Nephron progenitor cell (in vitro differentiated cells): ENCODE data around the gene TH.

Source experiments
- DNase-seq: peaks from one replicate; pipeline ENCODE4 v3.0.0; 2021
- H3K27ac Mint-ChIP-seq: 2 replicates; pipeline ENCODE4 v1.8.0; 2021; ENCODE audit warnings: mild to moderate bottlenecking, moderate library complexity, mixed read lengths
- H3K27me3 Mint-ChIP-seq: 2 replicates; pipeline ENCODE4 v1.8.0; 2021; ENCODE audit warnings: mild to moderate bottlenecking, low read depth, mixed read lengths; ENCODE audit not compliant: poor library complexity
- H3K36me3 Mint-ChIP-seq: 2 replicates; pipeline ENCODE4 v1.8.0; 2021; ENCODE audit warnings: low read depth, mixed read lengths
- H3K4me1 Mint-ChIP-seq: 2 replicates; pipeline ENCODE4 v1.8.0; 2021; ENCODE audit warnings: mixed read lengths
- H3K4me3 Mint-ChIP-seq: 2 replicates; pipeline ENCODE4 v1.8.0; 2021; ENCODE audit warnings: mild to moderate bottlenecking, moderate library complexity, mixed read lengths
- H3K9me3 Mint-ChIP-seq: 2 replicates; pipeline ENCODE4 v1.8.0; 2021; ENCODE audit warnings: mild to moderate bottlenecking, moderate library complexity, mixed read lengths
- TF ChIP-seq, protein P1 (sequence below): fragments of 200-600 bp; sonication (generic); IDR thresholded peaks from 2 replicates; pipeline ENCODE4 v1.5.0; 2021; ENCODE audit warnings: antibody characterized with exemption

TH gene

DNA sequence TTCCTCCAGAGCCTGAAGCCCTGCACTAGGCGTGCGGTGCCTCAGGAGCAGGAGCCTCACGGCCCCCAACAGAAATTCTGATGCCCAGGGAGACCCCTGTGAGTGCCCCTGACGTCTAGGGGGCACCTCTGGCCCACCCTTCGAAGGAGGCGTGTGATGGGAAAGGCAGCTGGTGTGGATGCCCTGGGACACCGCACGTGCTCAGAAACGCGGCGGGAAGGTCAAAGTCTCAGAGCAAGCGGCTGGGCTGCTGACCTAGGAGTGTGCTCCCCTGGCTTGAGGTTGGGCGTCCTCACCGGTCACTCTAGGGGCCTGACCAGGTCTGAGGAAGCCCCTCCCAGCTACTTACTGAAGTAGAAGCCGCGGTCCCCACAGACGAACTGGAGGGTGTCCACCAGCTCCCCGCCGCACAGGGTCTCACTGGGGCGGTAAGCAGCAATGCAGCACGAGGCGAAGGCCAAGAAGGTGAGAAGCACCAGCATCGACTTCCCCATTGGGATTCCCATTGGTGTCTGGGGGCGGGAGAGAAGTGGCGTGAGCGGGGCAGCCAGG lies 36.5 kb downstream of the TH start:
- no peaks in the 10 kb centered on the region for H3K9me3 Mint-ChIP-seq
- H3K36me3 Mint-ChIP-seq = peaks cover 45% of the 10 kb centered on the region
- TF ChIP-seq, protein P1, sequence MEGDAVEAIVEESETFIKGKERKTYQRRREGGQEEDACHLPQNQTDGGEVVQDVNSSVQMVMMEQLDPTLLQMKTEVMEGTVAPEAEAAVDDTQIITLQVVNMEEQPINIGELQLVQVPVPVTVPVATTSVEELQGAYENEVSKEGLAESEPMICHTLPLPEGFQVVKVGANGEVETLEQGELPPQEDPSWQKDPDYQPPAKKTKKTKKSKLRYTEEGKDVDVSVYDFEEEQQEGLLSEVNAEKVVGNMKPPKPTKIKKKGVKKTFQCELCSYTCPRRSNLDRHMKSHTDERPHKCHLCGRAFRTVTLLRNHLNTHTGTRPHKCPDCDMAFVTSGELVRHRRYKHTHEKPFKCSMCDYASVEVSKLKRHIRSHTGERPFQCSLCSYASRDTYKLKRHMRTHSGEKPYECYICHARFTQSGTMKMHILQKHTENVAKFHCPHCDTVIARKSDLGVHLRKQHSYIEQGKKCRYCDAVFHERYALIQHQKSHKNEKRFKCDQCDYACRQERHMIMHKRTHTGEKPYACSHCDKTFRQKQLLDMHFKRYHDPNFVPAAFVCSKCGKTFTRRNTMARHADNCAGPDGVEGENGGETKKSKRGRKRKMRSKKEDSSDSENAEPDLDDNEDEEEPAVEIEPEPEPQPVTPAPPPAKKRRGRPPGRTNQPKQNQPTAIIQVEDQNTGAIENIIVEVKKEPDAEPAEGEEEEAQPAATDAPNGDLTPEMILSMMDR = no peak

DNA sequence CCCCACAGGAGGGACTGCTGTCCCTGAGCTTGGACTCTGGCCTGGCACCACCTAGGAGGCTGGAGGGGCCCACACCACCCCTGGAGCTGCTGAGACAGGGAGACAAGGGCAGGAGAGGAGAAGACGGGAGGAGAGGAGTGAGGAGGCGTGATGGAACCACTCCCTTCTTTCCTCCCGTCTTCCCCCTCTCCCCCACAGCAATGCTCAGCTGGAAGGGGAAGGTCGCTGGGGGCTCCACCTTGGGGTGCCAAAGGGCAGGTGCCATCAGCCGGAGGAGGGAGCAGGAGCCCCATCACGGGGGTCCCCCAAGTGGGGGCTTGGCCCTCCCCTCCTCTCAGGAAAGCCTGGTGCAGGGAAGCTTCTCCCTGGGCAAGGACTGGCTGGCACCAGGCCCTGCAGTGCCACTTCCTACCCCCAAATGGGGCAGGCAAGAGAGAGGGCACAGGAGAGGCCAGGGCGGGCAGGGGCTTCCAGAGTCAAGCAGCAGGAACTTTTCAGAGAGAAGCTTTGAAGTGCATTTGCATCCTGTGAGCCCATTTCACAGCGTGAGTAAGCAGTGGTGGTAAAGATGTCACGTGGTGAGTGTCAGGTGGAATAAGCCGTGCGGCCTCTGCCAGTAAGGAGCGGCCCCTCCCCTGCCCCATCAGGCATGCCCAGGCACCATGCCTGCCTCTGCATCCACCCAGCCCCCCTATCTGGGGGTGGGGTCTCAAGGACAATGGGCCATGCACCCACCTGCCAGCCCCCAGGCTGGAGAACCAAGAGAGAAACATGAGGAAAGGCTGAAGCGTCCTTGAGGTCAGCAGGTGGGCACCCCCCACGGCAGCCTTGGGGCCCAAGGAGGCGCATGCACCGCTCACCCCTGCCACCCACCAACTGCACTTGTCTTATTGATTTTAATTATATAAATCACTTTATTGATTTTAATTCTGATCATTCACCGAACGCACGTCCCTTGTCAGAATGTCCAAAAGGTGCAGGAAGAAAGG lies 37.3 kb downstream of the TH start:
- H3K27ac Mint-ChIP-seq = no peak overlapping the region
- H3K36me3 Mint-ChIP-seq = peaks cover 45% of the 10 kb centered on the region
- H3K4me3 Mint-ChIP-seq = peak overlapping the region; percentile 88
- H3K4me1 Mint-ChIP-seq = peaks cover 59% of the 10 kb centered on the region
- TF ChIP-seq, protein P1 = no peak
- no peak for DNase-seq
- H3K9me3 Mint-ChIP-seq = no peaks in the 10 kb centered on the region
- H3K27me3 Mint-ChIP-seq = peaks cover 50% of the 10 kb centered on the region

More for the DNA sequence above, 36.5 kb downstream of the TH start:
- peaks cover 54% of the 10 kb centered on the region for H3K27me3 Mint-ChIP-seq
- no peak overlapping the region for H3K27ac Mint-ChIP-seq
- no peak for DNase-seq
- peak overlapping the region; percentile 88 for H3K4me3 Mint-ChIP-seq
- H3K4me1 Mint-ChIP-seq = peaks cover 59% of the 10 kb centered on the region

DNA sequence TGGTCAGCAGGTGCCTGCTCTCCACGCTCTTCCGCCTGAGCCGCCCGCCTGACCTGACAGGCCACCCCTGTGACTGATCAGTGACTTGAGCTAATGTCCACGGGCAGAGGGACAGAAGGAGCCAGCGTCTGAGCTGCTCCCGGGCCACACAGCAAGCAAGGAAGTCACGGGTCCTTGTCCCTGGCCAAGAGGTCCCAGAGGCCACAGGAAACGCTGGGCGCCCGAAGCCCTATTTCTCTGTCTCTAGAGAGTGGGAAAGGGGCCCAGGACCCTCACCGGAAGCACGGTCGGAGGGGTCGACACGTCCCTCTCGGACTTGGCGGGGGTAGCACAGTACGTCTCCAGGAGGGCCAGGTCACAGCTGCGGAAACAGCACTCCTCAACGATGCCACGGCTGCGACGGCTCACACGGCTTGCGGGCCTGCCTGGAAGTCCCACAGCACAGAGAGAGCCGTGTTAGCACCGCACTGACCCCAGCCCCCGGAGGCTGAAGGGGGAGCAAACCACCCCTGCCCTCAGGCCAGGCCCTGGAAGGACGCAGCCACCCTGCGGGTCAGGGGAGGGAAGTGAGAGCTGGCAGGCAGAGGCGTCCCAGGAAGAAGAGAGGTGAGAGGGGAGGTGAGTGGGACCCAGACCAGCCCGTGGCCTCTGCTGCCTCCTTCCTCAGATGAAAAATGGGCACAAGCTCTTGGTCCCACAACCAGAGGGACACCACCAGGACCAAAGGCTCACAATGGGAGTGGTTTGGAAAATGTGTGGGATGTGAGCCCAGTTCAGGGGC lies 38.2 kb downstream of the TH start:
- H3K27me3 Mint-ChIP-seq = peaks cover 48% of the 10 kb centered on the region
- no peaks in the 10 kb centered on the region for H3K9me3 Mint-ChIP-seq
- peaks cover 45% of the 10 kb centered on the region for H3K36me3 Mint-ChIP-seq
- DNase-seq = no peak
- peaks cover 66% of the 10 kb centered on the region for H3K4me1 Mint-ChIP-seq
- H3K27ac Mint-ChIP-seq = peak overlapping the region; percentile 87
- TF ChIP-seq, protein P1 = no peak
- H3K4me3 Mint-ChIP-seq = peak overlapping the region; percentile 64

DNA sequence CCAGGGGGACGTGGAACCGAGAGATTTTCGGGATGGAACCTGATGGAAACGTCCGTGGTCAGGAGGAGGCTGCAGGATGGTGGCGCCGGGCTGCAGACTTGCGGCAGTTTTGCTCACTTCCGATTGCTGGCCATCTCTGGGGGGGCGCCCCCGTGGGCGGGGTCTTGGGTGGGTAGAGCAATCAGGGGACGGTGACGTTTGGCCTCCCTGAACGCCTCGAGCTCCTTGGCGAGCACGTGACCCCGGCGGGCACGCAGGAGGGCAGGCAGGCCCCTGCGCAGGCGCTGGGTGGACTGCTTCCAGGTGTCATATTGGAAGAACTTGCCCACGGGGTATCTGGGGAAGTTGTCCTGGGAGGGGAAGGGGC lies 38.8 kb downstream of the TH start:
- TF ChIP-seq, protein P1 = no peak
- DNase-seq = no peak
- Mint-ChIP-seq H3K36me3 (peaks cover 45% of the 10 kb centered on the region), H3K9me3 (no peaks in the 10 kb centered on the region), H3K27ac (peak overlapping the region; percentile 87), H3K4me3 (peak overlapping the region; percentile 55), H3K4me1 (peaks cover 66% of the 10 kb centered on the region), H3K27me3 (peaks cover 45% of the 10 kb centered on the region)

DNA sequence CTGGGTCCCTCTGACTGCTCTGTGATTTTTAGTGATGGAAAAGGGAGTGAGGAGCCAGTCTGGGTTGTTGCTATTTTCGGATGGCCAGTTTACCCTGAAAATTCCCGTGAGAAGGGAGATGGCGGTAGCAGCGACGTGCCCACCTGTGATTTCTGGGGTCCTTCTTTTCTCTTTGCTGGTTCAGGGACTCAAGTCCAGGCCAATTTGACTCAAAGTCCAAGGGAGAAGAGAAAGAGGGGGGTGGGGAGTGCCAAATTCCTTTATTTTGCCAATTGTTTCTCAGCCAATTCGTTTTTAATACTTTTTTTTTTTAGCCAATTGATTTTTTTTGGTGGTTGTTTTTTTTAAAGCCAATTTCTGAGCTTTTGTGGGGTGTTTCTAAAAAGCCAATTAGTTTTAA lies 39.4 kb downstream of the TH start:
- TF ChIP-seq, protein P1 = no peak
- Mint-ChIP-seq H3K9me3 (no peaks in the 10 kb centered on the region), H3K4me3 (peak overlapping the region; percentile 19), H3K27me3 (peaks cover 42% of the 10 kb centered on the region), H3K36me3 (peaks cover 45% of the 10 kb centered on the region), H3K4me1 (peaks cover 68% of the 10 kb centered on the region), H3K27ac (peak overlapping the region; percentile 97)
- DNase-seq = no peak
